ENCODE results near the gene FARS2. TPM values are rescaled to one million over a fixed set of nuclear protein-coding genes. Genes with fewer than 3 reads are reported as not detected.

Gene FARS2
- polyA plus RNA-seq, 4 donors, result 19.6 to 21.8 (median 20.5) TPM

DNA sequence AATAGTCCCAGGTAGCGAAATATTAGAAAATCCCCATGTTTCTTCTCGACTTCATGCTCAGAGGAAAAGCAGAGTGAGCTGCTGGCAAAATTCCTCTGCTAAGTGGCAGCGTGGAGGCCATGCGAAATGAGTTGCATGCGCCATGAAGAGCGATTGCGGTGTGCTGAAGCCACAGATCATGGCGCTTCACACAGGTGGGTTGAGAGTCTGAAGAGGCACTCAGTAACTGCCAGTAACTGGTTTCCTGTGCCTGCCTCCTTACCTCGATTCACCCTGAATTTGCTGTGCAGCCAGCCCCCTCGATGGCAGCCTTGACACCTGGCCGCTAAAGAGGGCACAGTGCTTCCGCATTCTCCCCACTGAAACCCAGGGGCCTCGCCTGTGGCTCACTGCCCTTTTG, 443.9 kb downstream of the FARS2 start:
- no peak for DNase-seq (ENCODE audit: low read depth in 4 of 4, low spot score in 3 of 4)

DNA sequence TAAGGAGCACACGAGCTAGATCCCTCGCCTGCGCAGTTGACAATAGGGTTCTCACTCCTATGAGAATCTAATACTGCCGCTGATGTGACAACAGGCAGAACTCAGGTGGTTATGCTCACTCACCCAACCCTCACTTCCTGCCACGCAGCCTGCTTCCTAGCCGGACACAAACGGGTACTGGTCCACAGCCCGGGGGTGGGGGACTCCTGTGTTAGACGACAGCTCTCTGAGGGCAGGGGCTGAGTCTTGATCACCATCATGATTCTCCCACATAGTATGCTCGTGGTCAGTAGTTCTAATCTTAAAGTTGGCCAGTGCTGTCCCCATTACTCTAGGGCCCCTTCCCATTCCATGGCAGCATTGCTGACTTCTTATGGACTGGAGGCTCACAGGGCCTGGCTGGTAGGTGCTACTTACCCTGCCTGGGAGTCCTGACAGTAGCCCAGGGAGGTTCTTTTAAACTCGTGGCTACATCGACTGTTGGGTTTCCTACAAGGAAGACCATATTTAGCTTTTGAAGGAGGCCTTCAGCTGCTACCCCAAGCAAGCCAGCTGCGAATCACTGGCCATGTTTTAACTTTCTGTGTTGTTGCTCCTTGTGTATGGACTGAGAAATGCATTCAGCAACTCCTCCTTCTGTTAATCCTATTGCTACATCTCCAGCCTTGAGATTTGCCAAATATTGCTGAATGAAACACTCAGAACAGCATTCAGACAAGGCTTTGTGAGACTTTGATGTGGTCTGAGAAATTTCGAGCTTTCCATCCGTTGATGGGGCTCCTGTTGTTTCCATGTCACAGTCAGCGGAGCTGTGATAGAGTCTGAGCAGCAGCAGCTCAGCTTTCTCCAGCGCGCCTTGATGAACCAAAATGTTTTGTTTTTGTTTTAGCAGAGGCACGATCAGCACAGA, 445.1 kb downstream of the FARS2 start:
- no peak for DNase-seq (ENCODE audit: low read depth in 4 of 4, low spot score in 3 of 4)

DNA sequence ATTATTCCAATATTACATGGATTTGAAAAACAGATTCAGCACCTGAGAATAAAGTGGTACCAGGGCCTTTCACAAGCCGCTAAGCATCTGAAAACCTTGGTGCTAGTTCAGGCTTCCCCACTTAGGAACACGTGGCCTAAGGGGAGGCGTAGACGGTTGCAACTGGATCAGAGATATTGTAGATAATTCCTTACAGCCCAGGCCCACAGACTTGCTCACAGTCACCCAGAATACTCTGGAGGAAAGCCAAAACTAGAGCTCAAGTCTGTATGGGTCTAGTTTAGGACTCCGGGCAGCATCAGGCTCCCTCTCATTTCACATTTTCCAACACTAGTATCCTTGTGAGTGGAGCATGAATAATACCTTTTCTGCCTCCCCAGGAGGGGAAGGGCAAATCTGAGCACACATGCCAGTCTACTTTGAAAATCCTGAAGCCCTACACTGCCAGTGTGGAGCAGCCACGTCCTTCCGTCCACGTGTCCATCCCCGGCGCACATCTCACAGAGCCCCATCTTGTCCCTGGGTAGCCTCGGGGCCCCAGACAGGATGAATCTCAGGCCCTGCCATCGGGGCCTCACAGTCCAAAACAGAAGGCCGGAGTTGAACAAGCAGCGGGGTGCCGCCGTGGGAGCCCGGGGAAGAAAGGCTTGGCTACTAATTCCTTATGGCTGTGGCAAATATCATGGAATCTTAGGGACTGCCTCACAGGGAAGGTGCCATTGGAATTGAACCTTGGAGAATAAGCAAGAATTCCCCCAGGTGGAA, 446.1 kb downstream of the FARS2 start:
- no peak for DNase-seq (ENCODE audit: low read depth in 4 of 4, low spot score in 3 of 4)

GRCh38 chr6:5710516-5710915, 449.2 kb downstream of the FARS2 start:
- DNase-seq (ENCODE audit: low read depth in 4 of 4, low spot score in 3 of 4), result no peak

DNA sequence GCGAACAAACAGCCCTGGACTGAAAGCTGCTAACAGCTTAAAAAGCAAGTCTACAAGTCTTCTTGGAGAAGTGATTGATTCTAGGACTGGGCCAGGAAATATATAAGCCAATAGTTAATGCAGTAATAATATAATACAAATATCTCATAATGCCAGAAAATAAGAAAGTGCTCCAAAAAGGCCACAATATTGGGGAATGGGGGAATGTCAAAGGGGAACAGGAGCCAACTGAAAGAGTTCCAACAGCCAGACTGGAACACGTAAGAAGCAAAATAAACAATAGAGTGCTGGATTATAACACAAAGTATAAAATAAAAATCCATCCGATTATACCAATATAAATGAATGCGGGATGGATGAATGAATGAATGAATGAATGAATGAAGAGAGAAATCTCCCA, 449.6 kb downstream of the FARS2 start:
- no peak for DNase-seq (ENCODE audit: low read depth in 4 of 4, low spot score in 3 of 4)

GRCh38 chr6:5712349-5713215, 451.3 kb downstream of the FARS2 start:
- no peak for DNase-seq (ENCODE audit: low read depth in 4 of 4, low spot score in 3 of 4)

- DNase-seq (ENCODE audit: low read depth in 4 of 4, low spot score in 3 of 4), result no peak
Measured at GRCh38 chr6:5713519-5713918, 452.2 kb downstream of the FARS2 start.

GRCh38 chr6:5718231-5718947, 457.1 kb downstream of the FARS2 start:
- DNase-seq (ENCODE audit: low read depth in 4 of 4, low spot score in 3 of 4), result no peak

DNA sequence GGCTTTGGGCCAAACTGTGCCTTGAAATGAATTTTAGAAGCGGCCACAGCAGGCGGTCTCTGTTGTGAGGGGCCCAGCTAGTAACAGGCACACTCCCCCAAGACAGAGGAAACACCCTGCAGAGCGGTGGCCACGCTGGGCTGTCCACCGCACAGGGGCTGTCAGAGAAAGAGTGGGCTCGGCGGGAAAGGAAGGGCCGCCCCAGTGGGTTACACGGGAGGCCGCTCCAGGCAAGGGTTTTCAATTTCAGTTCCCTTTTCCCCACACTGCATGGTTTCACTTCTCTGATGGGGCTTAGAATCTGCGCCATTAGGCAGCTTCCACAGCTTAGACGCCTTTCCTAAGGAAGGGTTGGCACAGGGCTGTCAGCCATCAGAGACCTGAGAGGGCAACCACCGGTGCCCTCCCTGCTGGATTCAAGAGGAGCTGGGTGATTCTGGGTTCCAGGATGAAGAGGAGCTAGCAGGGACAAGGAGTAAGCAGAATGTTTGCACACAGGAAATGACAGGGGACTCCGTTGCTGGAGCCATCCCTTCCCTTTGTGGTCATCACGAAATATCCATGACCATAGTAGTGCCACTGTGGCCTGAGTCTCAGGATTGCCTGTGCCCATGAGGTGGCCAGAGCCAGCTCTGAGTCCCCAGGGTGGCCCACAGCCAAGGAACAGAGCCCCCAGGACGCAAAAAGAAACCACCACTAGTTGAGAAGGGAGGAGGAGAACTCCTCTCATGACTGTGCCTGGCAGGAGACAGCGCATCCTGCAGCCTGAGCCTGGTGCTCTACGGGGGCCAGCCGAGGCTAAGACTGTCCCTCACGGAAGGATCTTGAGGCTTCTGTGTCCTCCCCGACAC, 462.8 kb downstream of the FARS2 start:
- DNase-seq (ENCODE audit: low read depth in 4 of 4, low spot score in 3 of 4), result no peak

DNA sequence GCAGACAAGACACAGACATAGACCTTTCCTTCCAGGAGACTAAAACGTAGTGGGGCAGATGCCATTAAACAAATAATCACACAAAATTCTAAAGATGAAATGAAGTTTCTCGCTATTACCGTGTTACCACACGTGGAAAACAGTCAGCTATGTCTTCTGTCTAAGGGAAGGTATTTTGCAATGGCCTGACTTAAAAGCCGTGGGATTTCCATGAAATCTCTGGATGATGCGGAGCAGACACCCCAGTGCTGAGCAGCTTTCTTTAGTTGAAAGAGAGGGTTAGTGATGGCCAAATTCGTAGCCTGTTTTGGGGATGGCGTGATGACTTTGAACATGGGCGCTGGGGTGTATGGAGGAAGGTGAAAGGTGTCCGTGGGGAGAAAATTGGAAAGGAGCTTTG, 463.6 kb downstream of the FARS2 start:
- no peak for DNase-seq (ENCODE audit: low read depth in 4 of 4, low spot score in 3 of 4)

DNA sequence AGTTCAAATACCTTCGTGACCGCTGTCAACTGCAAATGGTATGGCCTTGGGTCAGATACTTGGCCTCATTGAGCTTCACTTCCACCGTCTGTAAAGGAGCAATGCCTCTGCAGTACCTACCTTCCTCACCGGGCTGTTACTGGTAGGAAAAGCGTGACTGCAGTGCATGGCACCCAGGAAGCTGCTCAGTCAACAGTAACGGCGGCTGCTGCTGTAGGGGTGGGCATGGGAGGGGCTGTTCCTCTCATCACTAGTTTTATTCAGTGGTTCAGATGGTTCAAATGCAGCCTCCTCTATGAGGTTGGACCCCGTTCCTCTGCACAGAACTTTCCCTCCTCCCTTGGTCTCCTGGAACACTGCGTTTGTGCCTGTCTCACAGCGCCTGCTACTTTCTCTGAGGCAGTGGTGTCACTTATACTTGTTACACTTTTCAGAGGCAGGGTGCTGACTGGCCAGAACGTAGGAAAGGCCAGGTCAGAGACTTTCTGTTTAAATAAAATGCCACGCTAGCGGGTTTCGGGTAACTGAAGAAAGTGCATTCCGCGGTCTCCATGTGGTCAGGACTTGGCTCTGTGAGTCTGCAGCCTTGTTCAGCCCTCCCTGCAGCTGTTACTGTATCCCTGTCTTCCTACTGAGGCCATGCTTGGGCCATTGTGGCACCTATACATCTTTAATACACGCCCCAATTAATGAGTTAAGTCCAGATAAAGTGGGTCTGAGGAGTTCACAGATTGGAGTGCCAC, 465.8 kb downstream of the FARS2 start:
- DNase-seq (ENCODE audit: low read depth in 4 of 4, low spot score in 3 of 4), result no peak

GRCh38 chr6:5728351-5729079, 467.2 kb downstream of the FARS2 start:
- no peak for DNase-seq (ENCODE audit: low read depth in 4 of 4, low spot score in 3 of 4)

- DNase-seq (ENCODE audit: low read depth in 4 of 4, low spot score in 3 of 4), result no peak
Measured at GRCh38 chr6:5729080-5729434, 467.7 kb downstream of the FARS2 start.

- DNase-seq (ENCODE audit: low read depth in 4 of 4, low spot score in 3 of 4), result no peak
Measured at GRCh38 chr6:5729813-5730517, 468.7 kb downstream of the FARS2 start.

DNA sequence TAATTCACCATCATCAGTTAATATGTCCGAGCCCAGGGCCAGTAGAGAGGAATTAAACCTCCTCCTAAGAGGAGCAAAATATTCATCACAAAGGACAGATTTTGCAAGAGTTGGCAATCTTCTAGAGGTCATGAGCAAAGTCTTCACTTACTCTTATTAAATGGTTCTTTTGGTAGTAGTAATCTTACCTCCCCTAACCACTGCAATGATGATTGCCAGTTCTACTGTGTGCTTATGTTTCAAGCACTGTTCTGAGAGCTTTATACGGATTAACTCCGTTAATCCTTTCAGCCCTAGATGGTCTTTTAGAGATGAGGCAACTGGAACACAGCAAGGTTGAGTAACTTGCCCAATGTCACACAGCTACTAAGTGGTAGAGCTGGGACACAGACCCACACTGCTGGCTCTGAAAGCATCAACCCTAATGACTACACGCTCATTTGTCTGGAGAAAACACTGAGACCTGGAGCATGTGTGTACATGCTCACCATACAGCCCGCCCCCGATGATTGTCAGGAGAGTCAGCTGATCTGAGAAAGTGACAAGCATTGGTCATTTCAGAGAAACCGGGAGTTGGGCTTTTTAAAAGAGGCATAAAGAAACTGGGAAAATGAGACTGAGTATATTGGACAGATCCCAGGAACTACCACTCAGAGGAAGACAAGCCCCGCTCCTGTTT, 469.4 kb downstream of the FARS2 start:
- DNase-seq (ENCODE audit: low read depth in 4 of 4, low spot score in 3 of 4), result no peak

DNA sequence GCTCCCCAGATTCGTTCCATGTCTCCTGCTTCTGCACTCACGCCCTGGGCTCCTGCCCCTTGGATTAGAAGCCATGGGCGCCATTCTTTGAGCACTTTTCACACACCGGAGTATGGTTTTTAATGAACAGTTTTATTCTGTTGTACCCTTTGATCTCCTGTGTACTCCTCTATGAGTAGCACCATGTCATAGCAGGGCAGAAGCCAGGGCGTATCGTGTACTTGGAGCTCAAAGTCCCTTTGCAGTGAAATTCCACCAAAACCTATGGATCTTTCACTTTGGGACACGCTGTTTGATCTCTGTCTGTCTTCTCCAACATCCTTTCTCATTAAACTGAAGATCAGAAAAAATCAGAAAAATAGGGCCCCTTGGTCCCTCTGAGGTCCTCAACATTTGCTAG, 470.1 kb downstream of the FARS2 start:
- DNase-seq (ENCODE audit: low read depth in 4 of 4, low spot score in 3 of 4), result no peak

DNA sequence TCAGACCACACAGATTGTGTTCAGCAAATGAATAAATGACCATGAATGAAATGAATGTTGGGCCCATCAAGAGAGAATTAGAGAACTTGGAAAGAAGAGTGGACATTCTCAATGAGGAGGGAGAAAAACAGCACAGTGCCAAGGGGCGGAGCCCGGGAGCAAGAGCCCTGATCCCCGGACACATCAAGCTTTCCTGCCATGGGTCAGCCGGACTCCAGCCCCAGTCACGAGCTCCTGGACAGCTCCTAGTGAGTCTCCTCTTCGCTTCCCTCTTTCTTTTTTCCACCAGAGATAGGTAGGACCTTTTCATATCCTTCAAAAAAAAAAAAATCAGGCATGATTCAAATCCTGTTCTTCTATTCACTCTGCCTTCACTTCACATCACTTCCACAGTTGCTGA, 471.2 kb downstream of the FARS2 start:
- DNase-seq (ENCODE audit: low read depth in 4 of 4, low spot score in 3 of 4), result no peak
